ENCODE data around the gene CD83. TPM values are rescaled to one million over a fixed set of nuclear protein-coding genes. Genes with fewer than 3 reads are reported as not detected.

CD83 gene
- total and polyA plus RNA-seq, 2 of the 8 experiments (the other 6 are each of a cell fraction or from before 2014, with no cell fraction given): 4.6 to 8.5 TPM

DNA sequence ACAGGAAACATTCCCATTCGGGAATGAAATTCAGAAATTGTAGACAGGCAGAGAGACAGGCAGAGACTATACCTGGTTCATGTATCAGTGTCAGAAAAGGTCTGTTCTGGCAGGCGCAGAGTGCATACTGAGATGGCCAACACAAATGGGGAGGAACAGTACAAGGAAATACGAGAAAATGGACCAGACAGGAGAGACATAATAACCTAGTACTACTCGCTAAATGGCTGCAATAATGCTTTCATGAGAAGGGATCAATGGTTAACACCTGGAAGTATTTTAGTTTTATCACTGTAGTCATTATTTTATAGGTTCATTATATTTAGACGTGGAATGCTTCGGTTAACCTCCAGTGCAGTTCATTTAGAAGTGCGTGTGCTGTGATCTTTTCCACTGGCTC lies 58.9 kb downstream of the CD83 start:
- H3K27ac ChIP-seq (ENCODE audit: low read depth, low read length): no peak overlapping the region
- WGBS, 2 experiments (ENCODE audit: extremely low coverage in 1 of 2, insufficient coverage in 1 of 2, insufficient read length in 1 of 2, insufficient replicate concordance in 2 of 2, low coverage in 1 of 2, low lambda C conversion rate in 2 of 2, missing lambda C conversion rate in 1 of 2): 80% methylated on average over 7 of the region's 7 CpGs; no CpG with 5 or more reads in 1 of the 2 experiments
- no peak overlapping the region for H2BK12ac ChIP-seq (ENCODE audit: low read depth, low read length)
- no peaks in the 10 kb centered on the region for H3K79me2 ChIP-seq (ENCODE audit: control insufficient read depth in 1 of 2, insufficient read depth in 2 of 2, low read length in 2 of 2)
- H3K27me3 ChIP-seq (replicated peaks in 1 of 4; ENCODE audit: control insufficient read depth in 3 of 4, extremely low read depth in 1 of 4, insufficient read depth in 3 of 4, low read length in 3 of 4): no peaks in the 10 kb centered on the region
- H2BK20ac ChIP-seq (ENCODE audit: low read length): no peak overlapping the region
- H3K4me3 ChIP-seq (ENCODE audit: extremely low read depth in 1 of 4, insufficient read depth in 2 of 4, low read depth in 3 of 4, low read length in 4 of 4): no peak overlapping the region
- H2BK120ac ChIP-seq (replicated peaks; ENCODE audit: low read depth, low read length): no peak overlapping the region
- H2BK15ac ChIP-seq (ENCODE audit: low read length): no peak overlapping the region
- no peaks in the 10 kb centered on the region for H3K4me1 ChIP-seq (replicated peaks in 1 of 4; ENCODE audit: control insufficient read depth in 3 of 4, insufficient read depth in 4 of 4, low read length in 3 of 4)
- no peaks in the 10 kb centered on the region for H3K36me3 ChIP-seq (ENCODE audit: control insufficient read depth in 2 of 4, insufficient read depth in 4 of 4, low read length in 3 of 4)
- POLR2A ChIA-PET (ENCODE audit: partially characterized antibody): no interaction called here
- H3K23ac ChIP-seq (ENCODE audit: insufficient read length): no peak overlapping the region
- no peak overlapping the region for H2AK5ac ChIP-seq (ENCODE audit: low read depth, low read length)
- H2AFZ ChIP-seq (ENCODE audit: low read length): no peak overlapping the region
- H3K4ac ChIP-seq (replicated peaks; ENCODE audit: insufficient read length, low read depth, low read length): no peak overlapping the region
- H3K9ac ChIP-seq (replicated peaks in 1 of 4; ENCODE audit: extremely low read depth in 1 of 4, low read depth in 3 of 4, low read length in 3 of 4): no peak overlapping the region
- H3K4me2 ChIP-seq (ENCODE audit: insufficient read depth in 1 of 2, low read depth in 2 of 2, low read length in 2 of 2): no peak overlapping the region
- H4K5ac ChIP-seq (ENCODE audit: insufficient read length, low read depth, low read length): no peak overlapping the region
- no peaks in the 10 kb centered on the region for H3K23me2 ChIP-seq (ENCODE audit: low read depth, low read length)
- H3K79me1 ChIP-seq (ENCODE audit: low read depth, low read length): no peaks in the 10 kb centered on the region
- H4K20me1 ChIP-seq (replicated peaks in 1 of 2; ENCODE audit: control insufficient read depth in 1 of 2, insufficient read depth in 2 of 2, low read length in 2 of 2): no peaks in the 10 kb centered on the region
- CTCF ChIA-PET (ENCODE audit: partially characterized antibody): no interaction called here
- H3K14ac ChIP-seq (ENCODE audit: insufficient read length): no peak overlapping the region
- H3K18ac ChIP-seq (ENCODE audit: extremely low read depth, low read length): no peak overlapping the region
- no peak overlapping the region for H3K56ac ChIP-seq (replicated peaks; ENCODE audit: insufficient read length, low read depth, low read length)
- H3K9me3 ChIP-seq (ENCODE audit: insufficient read depth in 2 of 2, low read depth in 1 of 2, low read length in 1 of 2): no peaks in the 10 kb centered on the region; a peak in 1 of 4 replicates
- FAIRE-seq (no peak), DNase-seq (ENCODE audit: low read depth in 1 of 2, low spot score in 2 of 2) (no peak)
- H4K91ac ChIP-seq (replicated peaks; ENCODE audit: insufficient read length, low read length): no peak overlapping the region
- no peak overlapping the region for H4K8ac ChIP-seq (ENCODE audit: extremely low read depth, insufficient read depth, low read length)
- no peak overlapping the region for H2BK5ac ChIP-seq (ENCODE audit: low read depth, low read length)
- no peak for TF ChIP-seq CEBPB (IDR thresholded peaks at IDR 0.05; ENCODE audit: low read depth, low read length)
